ENCODE data around the gene TMEM82. TPM values are rescaled to one million over a fixed set of nuclear protein-coding genes. Genes with fewer than 3 reads are reported as not detected.
A peak's percentile ranks its signal among the peaks of the same experiment; 100 is the strongest.

Gene TMEM82
- total and polyA plus RNA-seq, 2 experiments from 2014 or later = 11.9 to 16.4 TPM

DNA sequence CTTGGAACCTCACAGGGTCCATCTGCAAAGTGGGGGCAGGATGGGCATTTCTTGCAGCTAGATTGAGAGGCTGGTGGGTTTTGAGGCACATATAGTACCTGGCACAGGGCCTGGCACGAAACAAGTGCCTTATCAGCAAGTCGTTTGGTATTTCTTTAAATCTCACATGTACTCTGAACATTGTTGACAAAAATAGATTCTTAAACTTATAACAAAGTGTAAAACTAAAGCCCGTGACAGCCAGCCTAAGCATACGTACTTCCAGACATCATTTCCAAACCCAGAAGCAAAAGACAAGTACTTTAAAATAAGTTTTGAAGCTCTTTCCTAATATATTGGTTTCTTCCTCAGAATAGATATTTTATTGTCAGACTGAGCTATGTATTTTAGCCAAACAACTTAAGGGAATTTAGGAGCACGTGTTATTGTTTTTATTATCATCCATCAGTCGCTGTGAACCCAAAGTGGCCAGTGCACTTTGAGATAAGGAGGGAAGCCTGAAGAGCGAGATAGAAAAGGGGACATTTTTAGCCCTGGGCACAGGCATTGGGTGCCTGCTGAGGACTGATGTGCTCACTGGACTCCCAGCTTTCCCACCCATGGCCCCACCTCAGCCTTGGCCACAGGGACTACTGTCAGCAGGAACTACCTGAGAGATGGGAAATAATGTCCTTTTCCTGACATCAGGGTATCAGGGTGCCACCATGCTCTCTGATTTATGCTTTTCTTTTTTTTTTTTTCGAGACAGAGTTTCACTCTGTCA is 19.2 kb downstream of the TMEM82 start:
- Histone ChIP-seq H2AFZ (no peak overlapping the region), H3K36me3 (replicated peaks; ENCODE audit: insufficient read depth, low read depth) (no peaks in the 10 kb centered on the region), H3K9me3 (ENCODE audit: low read depth) (no peaks in the 10 kb centered on the region), H3K4me2 (peak overlapping the region; percentile 87), H3K4me3 (no peak overlapping the region), H4K20me1 (ENCODE audit: insufficient read depth, poor library complexity, severe bottlenecking) (peaks cover 46% of the 10 kb centered on the region), H3K79me2 (peaks cover 73% of the 10 kb centered on the region), H3K4me1 (ENCODE audit: insufficient read depth) (peaks cover 56% of the 10 kb centered on the region), H3K27ac (peak overlapping the region; percentile 95), H3K9me2 (replicated peaks; ENCODE audit: insufficient read depth) (no peaks in the 10 kb centered on the region), H3K27me3 (no peaks in the 10 kb centered on the region)
- 61% methylated on average over 8 of the region's 8 CpGs for WGBS (ENCODE audit: low lambda C conversion rate, missing lambda C conversion rate)
- TF ChIP-seq EZH2phosphoT487 (IDR thresholded peaks at IDR 0.05; ENCODE audit: low read depth, severe bottlenecking, unreplicated experiment) = no peak
- TF ChIP-seq, protein P1, sequence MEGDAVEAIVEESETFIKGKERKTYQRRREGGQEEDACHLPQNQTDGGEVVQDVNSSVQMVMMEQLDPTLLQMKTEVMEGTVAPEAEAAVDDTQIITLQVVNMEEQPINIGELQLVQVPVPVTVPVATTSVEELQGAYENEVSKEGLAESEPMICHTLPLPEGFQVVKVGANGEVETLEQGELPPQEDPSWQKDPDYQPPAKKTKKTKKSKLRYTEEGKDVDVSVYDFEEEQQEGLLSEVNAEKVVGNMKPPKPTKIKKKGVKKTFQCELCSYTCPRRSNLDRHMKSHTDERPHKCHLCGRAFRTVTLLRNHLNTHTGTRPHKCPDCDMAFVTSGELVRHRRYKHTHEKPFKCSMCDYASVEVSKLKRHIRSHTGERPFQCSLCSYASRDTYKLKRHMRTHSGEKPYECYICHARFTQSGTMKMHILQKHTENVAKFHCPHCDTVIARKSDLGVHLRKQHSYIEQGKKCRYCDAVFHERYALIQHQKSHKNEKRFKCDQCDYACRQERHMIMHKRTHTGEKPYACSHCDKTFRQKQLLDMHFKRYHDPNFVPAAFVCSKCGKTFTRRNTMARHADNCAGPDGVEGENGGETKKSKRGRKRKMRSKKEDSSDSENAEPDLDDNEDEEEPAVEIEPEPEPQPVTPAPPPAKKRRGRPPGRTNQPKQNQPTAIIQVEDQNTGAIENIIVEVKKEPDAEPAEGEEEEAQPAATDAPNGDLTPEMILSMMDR (IDR thresholded peaks at IDR 0.05; ENCODE audit: poor library complexity) = no peak
- no peak for TF ChIP-seq EZH2 (IDR thresholded peaks at IDR 0.05; ENCODE audit: borderline replicate concordance)
- DNase-seq (ENCODE audit: low spot score) = no peak

DNA sequence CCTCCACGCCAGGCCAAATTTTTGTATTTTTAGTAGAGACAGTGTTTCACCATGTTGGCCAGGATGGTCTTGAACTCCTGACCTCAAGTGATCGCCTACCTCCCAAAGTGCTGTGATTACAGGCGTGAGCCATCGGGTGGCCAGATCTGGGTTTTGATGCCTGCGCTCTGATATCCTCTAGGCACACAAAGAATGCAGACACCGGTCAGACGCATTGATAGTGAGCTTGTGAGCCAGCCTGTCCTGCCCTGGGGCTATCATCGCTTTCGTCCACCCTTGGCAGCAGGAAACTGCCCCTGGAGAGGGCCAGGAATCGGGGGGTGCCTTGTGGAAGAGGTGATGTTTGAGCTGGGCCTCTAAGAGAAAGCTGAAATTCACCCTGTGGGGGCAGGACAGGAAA is 20.2 kb downstream of the TMEM82 start:
- no peaks in the 10 kb centered on the region for H3K36me3 ChIP-seq (replicated peaks; ENCODE audit: insufficient read depth, low read depth)
- H3K27me3 ChIP-seq = no peaks in the 10 kb centered on the region
- no peaks in the 10 kb centered on the region for H3K9me2 ChIP-seq (replicated peaks; ENCODE audit: insufficient read depth)
- H3K4me1 ChIP-seq (ENCODE audit: insufficient read depth) = peaks cover 50% of the 10 kb centered on the region
- 64% methylated on average over 10 of the region's 10 CpGs for WGBS (ENCODE audit: low lambda C conversion rate, missing lambda C conversion rate)
- peaks cover 46% of the 10 kb centered on the region for H4K20me1 ChIP-seq (ENCODE audit: insufficient read depth, poor library complexity, severe bottlenecking)
- no peak for DNase-seq (ENCODE audit: low spot score)
- TF ChIP-seq EZH2phosphoT487 (IDR thresholded peaks at IDR 0.05; ENCODE audit: low read depth, severe bottlenecking, unreplicated experiment) (no peak), EZH2 (IDR thresholded peaks at IDR 0.05; ENCODE audit: borderline replicate concordance) (no peak)
- TF ChIP-seq, protein P1 (IDR thresholded peaks at IDR 0.05; ENCODE audit: poor library complexity) = no peak
- no peaks in the 10 kb centered on the region for H3K9me3 ChIP-seq (ENCODE audit: low read depth)
- H3K4me3 ChIP-seq = no peak overlapping the region
- H3K27ac ChIP-seq = no peak overlapping the region
- no peak overlapping the region for H2AFZ ChIP-seq
- H3K4me2 ChIP-seq = peak overlapping the region; percentile 20
- H3K79me2 ChIP-seq = peaks cover 76% of the 10 kb centered on the region

- peak overlapping the region; percentile 46 for H3K4me2 ChIP-seq
- H4K20me1 ChIP-seq (ENCODE audit: insufficient read depth, poor library complexity, severe bottlenecking) = peaks cover 46% of the 10 kb centered on the region
- H3K27ac ChIP-seq = peak overlapping the region; percentile 49
- no peaks in the 10 kb centered on the region for H3K36me3 ChIP-seq (replicated peaks; ENCODE audit: insufficient read depth, low read depth)
- H3K79me2 ChIP-seq = peaks cover 72% of the 10 kb centered on the region
- no peaks in the 10 kb centered on the region for H3K27me3 ChIP-seq
- no peaks in the 10 kb centered on the region for H3K9me3 ChIP-seq (ENCODE audit: low read depth)
- WGBS (ENCODE audit: low lambda C conversion rate, missing lambda C conversion rate) = 63% methylated on average over 10 of the region's 10 CpGs
- H3K4me1 ChIP-seq (ENCODE audit: insufficient read depth) = peaks cover 43% of the 10 kb centered on the region
- H3K4me3 ChIP-seq = no peak overlapping the region
- H3K9me2 ChIP-seq (replicated peaks; ENCODE audit: insufficient read depth) = no peaks in the 10 kb centered on the region
- peak; percentile 61 for DNase-seq (ENCODE audit: low spot score)
- no peak overlapping the region for H2AFZ ChIP-seq
- TF ChIP-seq EZH2 (IDR thresholded peaks at IDR 0.05; ENCODE audit: borderline replicate concordance) (no peak), EZH2phosphoT487 (IDR thresholded peaks at IDR 0.05; ENCODE audit: low read depth, severe bottlenecking, unreplicated experiment) (no peak)
- TF ChIP-seq, protein P1 (IDR thresholded peaks at IDR 0.05; ENCODE audit: poor library complexity) = no peak
Observed at GRCh38 chr1:15764269-15764764, 22.0 kb downstream of the TMEM82 start.

Measured in hepatocyte (in vitro differentiated cells).